WTC11 (cell line): ENCODE measurements around the gene TRABD.

Experiments
- CBFB ChIP-seq: sonication (generic); formaldehyde crosslinking; IDR thresholded peaks from 2 replicates; pipeline ENCODE4 v1.8.1; 2022; ENCODE audit warnings: mild to moderate bottlenecking, low read depth, missing genetic modification reagents
- FOXJ3 ChIP-seq: sonication (generic); formaldehyde crosslinking; IDR thresholded peaks from 2 replicates; pipeline ENCODE4 v1.9.0; 2021; ENCODE audit warnings: missing genetic modification reagents, mild to moderate bottlenecking, borderline replicate concordance
- HMGXB4 ChIP-seq: sonication (generic); formaldehyde crosslinking; IDR thresholded peaks from 2 replicates; pipeline ENCODE4 v1.8.1; 2023; ENCODE audit warnings: mild to moderate bottlenecking, moderate library complexity, missing genetic modification reagents
- NFYB ChIP-seq: sonication (generic); formaldehyde crosslinking; conservative IDR thresholded peaks from 2 replicates; pipeline ENCODE4 v1.8.0; 2022; ENCODE audit warnings: low read depth, missing genetic modification reagents
- ZBTB43 ChIP-seq: sonication (generic); formaldehyde crosslinking; IDR thresholded peaks from 2 replicates; pipeline ENCODE4 v1.8.1; 2023; ENCODE audit warnings: mild to moderate bottlenecking, missing genetic modification reagents
- ZNF423 ChIP-seq: fragments of 250-450 bp; sonication (Bioruptor Pico); IDR thresholded peaks from 2 replicates; pipeline ENCODE4 v2.1.2; 2022; ENCODE audit warnings: mild to moderate bottlenecking, moderate library complexity
- TF ChIP-seq, protein P1 (sequence below): fragments of 200-600 bp; IDR thresholded peaks from 2 replicates; pipeline ENCODE4 v1.8.0; 2022; ENCODE audit warnings: antibody characterized with exemption

DNA sequence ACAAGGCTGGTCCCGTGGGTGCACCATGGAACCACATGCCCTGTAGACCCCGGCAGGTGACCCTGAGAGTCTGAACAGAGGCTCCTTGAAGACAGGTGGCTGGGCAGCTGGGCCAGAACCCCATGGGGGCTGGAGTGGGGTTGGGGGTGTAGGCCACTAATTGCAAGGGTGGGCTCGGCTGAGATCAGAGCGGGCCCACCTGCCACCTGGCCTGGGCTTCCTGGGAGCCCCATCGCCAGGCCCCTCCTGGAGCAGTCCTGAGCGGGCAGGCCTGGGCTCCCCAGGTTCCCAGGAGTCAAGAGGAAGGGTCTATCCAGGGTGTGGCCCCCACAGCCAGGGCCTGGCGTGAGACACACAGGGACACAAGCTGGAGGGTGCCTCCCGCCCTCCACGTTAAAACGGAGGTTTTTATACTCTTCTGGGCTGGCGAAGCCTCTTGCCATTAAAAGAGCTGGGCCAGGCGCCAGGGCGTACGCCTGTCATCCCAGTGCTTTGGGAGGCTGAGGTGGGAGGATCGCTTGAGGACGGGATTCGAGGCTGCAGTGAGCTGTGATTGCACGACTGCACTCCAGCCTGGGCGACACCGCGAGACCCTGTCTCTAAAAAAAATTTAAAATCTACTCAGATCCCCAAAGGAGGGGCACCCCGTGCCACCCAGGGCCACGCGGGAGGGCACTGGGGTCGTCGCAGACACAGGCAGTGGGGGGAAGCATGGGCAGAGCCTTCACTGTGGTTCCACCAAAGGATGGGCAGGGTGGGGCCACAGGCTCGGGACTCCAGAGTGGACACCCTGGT, 4.8 kb upstream of the TRABD start:
- TF ChIP-seq CBFB (no peak), HMGXB4 (CRISPR knock-in tag) (no peak), ZNF423 (CRISPR knock-in tag) (no peak), ZBTB43 (CRISPR knock-in tag) (no peak), NFYB (CRISPR knock-in tag) (no peak), FOXJ3 (no peak)
- TF ChIP-seq, protein P1, sequence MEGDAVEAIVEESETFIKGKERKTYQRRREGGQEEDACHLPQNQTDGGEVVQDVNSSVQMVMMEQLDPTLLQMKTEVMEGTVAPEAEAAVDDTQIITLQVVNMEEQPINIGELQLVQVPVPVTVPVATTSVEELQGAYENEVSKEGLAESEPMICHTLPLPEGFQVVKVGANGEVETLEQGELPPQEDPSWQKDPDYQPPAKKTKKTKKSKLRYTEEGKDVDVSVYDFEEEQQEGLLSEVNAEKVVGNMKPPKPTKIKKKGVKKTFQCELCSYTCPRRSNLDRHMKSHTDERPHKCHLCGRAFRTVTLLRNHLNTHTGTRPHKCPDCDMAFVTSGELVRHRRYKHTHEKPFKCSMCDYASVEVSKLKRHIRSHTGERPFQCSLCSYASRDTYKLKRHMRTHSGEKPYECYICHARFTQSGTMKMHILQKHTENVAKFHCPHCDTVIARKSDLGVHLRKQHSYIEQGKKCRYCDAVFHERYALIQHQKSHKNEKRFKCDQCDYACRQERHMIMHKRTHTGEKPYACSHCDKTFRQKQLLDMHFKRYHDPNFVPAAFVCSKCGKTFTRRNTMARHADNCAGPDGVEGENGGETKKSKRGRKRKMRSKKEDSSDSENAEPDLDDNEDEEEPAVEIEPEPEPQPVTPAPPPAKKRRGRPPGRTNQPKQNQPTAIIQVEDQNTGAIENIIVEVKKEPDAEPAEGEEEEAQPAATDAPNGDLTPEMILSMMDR = no peak
